MV-4-11 (cell line): ENCODE measurements around the gene NUBP2.
A peak's percentile ranks its signal among the peaks of the same experiment; 100 is the strongest.

Experiments
- DNase-seq: peaks from one replicate; lab custom pipeline; 2025; lab: John Stamatoyannopoulos, UW

NUBP2 gene, protein sequence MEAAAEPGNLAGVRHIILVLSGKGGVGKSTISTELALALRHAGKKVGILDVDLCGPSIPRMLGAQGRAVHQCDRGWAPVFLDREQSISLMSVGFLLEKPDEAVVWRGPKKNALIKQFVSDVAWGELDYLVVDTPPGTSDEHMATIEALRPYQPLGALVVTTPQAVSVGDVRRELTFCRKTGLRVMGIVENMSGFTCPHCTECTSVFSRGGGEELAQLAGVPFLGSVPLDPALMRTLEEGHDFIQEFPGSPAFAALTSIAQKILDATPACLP

DNA sequence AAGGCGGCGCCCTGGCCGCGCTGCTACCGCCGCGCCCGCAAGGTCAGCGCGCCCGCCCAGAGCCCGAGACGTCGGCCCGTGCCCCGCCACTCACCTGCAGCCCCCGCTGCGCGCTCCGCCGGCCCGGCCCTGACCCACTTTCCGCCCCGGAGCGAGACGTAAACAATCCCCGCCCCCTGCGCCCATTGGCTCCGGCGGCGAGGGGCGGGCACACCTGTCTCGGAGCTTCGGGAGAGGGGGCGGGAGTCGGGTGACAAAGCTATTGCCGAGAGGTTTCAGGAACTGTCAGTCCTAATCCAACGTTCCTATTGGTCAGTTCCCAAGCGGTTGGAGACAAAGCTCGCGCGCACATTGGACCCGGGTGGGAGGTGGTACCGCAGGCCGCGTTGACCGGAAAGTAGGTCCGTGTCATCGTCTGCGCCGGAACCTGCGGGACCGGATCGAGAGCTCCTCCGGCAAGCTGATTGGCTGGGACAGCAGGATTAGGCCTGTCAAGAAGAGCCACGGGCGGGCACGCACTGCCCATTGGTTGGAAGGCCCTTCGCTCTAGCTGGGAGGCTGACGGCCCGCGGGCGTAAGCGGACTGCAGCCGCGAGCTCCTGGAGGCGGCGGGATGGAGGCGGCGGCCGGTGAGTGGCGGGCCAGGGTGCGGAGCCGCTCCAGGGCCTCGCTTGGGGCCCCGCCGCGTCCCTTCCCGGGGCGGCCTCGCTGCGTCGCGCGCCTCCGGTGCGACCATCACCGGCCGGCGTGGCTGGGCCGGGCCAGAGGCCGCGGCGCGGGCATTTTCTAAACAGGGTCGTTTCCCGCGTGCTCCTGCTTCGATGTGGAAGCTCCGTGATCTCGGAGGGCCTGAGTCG is at the start of gene NUBP2, which contains the start of gene SPSB3:
NUBP2 (plus strand) TSS at position 553 of the 857 bp plus-strand sequence; CDS start at position 614, 61 bp downstream.
SPSB3 (minus strand) TSS at position 164 of the 857 bp plus-strand sequence. CDS start 1,088 bp downstream, outside the sequence.
- peak; percentile 100 for DNase-seq

DNA sequence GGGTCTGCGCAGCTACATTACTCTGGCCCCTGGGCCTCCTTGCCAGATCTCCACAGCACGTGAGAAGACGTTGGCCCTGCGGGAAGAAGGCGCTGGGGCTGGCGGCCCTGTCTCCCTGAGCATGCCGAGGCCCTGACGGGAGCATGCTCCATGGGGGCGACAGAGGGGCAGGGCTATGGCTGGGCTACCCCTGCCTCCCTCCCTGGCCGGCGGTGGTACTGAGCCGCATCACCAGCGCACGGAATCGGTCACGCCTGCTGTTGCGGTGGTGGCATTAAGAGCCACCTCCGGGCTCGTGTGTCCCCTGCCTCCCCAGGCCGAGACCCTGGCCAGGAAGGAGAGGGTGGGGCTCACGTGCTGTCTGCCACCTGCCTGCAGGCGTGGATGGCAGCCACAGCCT is 48.6 kb upstream of the NUBP2 start:
- DNase-seq = no peak

DNA sequence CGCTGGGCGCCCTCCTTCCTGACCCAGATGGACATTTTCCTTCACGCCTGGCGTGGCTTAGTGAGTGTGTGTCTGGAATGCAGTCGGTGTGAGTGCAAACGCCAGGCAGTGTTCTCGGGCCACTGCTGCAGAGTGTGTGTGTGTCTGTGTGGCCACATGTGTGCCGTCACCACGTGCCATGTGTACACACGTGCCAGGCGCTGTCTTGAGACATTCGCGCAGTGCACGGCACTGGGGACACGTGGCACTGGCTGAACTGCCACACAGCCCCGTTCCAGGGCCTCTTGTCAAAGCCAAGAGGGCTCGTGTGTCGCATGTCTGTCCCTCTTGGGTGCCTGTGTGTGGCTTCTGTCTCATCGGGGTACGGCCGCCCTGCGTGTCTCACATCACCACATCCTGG is 47.9 kb upstream of the NUBP2 start:
- no peak for DNase-seq

DNA sequence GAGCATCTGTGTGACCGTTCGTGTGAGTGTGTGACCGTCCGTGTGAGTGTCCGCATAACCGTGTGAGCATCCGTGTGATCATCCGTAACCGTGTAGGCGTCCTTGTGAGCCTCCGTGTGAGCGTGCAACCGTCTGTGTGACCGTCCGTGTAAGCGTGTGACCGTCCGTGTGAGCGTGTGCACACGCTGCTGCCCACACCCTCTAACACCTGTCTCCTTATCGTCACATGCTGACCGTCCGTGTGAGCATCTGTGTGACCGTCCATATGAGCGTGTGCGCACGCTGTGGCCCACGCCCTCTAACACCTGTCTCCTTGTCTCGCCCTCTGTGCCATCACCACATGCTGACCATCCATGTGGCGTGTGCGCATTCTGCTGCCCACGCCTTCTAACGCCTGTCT is 42.5 kb upstream of the NUBP2 start:
- DNase-seq = no peak

DNA sequence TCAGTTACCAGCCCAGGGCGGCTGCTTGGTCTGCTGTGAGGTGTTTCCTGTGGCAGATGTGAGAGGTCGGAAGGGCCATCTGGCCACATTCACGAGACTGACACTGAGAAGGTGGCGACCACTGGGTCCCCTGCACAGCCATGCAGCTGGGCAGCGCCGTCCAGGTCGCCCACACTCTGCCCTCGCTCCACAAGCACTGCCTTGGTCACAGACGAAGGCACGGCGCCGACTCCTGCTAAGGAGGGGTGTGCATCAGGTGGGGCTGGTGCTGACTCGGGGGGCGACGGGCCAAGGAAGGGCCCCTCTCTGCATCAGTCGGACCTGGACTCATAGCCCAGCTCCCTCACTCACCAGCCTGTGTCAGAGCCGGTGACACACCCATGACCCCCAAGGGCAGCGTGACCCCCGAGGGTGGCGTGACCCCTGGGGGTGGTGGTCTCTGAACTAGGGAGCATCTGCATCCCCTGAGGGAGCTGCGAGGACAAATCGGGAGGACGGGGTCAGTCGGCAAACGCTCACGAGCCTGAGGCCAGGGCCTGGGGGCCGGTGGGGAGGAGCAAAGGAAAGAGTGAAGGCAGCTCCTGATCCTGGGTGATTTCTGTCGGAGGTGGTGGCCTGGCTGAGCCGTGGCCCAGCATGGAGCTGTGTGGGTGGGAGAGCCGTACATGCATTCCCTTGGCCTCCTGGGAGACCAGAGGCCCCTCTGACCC is 41.8 kb upstream of the NUBP2 start:
- no peak for DNase-seq

DNA sequence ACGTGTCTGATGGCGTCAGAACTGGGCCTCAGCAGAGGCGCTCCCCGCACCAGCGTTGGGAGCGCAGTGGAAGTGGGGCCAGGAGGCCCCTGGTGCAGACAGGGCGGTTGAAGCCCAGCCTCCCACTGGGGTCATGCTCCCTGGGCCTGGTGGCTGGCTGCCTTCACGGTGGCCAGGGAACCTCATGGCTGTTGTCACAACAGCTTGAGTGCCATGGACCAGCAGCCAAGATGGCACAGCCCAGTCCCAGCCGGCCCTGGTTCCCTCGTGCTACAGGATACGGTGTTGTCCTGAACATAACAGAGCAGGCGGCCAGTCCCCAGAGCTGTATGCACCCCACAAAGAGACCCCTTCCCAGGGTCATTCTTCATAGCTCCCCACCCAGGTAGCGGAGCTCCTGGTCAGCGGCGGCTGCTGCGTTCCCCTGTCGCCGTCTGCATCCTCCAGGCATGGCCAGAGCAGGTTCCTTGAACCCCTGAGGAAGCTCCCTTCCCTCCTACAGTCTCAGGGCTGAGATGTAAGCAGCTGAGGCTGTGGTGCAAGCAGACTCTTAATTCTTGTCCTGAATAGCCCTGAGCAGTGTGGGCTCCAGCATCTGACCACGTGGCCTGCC is 41.1 kb upstream of the NUBP2 start:
- no peak for DNase-seq

DNA sequence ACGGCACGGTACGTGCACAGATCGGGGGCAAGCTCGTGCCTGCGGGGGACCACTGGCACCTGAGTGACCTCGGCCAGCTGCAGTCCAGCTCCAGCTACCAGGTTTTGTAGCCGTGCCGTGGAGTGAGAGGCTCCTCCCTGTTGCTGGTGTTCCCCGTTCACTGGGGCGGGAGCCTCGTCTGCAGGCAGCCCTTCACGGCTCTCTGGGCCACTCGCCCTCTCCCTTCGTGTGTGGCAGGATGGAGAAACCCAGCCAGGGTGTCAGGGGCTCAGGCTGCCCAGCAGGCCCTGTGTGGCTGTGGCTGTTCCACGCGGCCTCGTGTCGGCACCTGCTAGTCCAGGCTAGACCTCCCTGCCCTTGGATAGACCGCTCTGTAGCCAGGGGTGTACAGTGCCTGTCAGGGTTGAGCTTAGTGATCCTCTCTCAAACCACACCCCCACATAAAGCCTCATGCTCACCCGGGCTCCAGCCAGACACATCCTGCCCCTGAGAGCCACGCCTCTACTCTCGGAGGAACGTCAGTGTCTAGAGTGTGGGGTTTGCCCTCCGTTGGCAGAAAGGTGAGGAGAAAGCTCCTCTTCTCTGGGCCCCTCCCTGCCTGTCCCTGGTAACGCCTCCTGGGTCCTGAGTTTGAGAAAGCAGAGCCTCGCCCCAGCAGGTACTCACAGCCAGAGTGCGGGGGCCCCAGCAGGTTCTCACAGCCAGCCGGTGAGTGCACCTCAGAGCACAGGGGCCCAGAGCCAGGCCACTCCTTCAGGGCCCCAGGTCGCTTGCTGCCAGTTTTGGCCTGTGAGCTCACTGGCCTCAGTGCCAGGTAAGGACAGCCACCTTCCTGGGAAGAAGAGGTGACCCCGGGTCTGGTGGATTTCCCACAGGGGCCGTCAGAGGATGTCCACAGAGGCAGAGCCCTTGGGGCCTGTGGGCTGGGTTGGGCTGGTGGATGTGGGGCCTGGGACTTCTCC is 39.1 kb upstream of the NUBP2 start:
- no peak for DNase-seq

DNA sequence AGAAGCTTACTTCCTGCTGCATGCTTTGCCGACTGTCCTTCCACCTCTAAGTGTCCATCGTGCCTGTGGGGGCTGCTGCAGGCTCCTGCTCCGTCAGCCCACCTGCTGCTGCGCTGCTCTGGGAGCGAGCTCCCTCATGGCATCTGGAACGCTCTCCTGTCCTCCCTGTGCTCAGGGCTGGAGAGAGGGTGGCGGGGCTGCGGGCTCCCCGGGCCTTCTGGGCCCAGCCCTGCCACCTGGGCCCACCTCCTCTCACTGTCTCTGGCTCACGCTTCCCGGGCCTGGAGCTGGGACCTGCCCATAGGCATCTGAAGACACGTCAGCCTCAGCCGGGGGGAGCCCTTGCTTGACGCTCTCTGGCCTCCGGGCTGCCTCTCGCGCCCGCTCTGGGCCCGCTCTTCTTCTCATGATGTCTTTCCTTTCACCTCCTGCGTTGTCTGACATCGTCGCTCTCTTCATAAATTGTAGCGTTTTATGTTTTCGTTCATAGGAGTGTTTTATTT is 38.4 kb upstream of the NUBP2 start:
- no peak for DNase-seq

DNA sequence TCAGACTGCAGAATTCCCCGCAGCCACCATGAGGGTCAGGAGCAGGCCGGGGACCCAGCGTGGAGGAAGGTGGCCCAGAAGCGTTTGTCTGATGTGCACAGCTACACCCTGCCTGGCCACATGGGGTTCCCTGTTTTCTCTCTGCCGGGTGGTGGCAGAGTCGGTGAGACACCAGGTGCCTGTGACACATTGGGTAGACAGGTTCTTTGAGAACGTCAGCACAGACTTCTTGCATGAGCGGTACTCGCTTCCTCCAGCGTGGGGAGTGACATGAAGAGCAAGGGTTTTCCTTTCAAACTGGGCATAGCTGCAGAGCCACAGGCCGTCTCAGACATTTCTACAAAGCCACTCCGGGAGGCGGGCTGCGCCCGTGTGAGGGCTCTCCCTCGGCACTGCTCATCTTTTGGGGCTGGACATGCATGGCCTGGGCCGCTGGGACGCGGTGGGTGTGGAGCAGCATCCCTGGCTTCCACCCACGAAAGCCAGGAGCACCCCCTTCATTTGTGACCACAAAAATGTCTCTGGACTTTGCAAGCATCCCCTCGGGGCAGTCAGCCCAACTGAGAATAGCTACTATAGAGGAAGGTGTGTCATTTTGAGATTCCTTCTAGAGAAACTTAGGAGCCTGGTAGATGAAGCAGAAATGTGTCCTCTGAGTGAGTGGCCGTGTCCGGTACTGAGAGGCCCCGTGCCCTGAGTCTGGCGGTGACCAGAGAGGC is 37.4 kb upstream of the NUBP2 start:
- no peak for DNase-seq

DNA sequence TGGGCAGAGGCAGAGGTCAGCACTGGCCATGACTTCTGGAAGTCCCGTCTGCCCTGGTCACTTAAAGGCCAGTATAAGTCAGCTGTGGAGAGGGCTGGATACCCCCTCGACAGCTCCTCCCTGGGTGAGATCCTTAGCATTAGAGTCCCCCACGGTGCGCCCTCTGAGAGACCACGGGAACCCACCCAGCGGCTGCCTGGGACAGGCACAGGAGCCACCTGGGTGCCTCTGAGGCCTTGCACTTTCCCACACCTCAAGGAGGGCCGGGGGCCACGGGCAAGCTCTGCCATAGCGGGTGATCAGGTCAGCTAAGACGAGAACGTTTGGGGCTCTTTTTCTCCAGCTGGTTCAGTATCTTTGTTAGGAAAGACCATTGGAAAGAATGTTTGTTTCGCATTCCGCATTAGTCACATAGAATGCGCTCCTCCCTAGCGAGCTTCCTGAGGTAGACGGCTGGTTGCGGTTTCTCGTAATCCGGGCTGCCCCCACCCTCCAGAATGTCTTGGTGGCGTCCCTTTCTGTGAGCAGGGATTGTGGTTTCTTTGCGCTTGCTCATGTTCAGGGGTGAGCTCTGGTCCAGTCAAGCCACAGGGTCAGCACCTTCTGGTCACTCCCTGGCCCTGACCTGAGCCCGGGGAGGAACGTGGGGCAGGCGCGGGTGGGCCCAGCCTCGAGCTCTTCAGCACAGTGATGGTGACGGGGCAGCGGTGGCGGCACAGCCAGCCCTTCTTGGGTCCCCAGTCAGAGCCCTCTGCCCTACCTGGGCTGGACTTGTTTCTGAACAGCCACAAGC is 36.7 kb upstream of the NUBP2 start:
- no peak for DNase-seq

DNA sequence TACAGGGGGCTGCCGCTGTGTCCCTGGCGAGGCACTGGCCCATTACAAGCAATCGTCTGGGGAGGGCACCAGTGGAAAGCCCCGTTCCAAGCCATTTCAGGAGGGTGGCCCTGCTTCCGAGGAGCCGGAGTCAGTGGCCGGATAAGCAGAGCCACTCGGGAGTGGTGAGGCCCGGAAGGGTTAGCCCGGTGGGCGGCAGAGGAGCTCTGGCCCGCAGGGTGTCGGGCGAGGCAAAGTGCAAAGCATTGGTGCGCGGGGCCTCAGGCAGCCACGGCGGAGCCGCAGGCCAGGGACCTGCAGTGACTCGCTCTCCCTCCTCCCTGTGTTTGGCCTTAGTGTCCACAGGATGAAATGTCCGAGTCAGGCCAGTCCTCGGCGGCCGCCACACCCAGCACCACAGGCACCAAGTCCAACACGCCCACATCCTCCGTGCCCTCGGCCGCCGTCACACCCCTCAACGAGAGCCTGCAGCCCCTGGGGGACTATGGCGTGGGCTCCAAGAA is 36.0 kb upstream of the NUBP2 start:
- DNase-seq = no peak

DNA sequence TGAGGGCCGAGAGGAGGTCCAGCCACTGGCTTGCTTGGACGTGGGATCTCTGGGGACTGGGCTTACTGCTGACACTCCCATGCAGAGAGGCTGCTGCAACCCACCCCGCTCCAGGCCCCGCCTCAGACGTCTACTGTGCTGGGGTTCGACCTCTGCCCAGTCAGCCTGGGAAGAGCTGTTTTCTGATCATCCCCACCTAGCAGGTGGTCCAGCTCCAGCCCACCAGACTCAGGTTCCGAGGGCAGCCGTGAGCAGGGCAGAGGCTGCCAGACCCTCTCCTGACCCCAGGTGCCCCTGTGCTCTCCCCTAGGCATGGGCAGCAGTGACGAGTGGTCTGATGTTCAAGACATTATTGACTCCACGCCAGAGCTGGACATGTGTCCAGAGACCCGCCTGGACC is 34.8 kb upstream of the NUBP2 start:
- no peak for DNase-seq

DNA sequence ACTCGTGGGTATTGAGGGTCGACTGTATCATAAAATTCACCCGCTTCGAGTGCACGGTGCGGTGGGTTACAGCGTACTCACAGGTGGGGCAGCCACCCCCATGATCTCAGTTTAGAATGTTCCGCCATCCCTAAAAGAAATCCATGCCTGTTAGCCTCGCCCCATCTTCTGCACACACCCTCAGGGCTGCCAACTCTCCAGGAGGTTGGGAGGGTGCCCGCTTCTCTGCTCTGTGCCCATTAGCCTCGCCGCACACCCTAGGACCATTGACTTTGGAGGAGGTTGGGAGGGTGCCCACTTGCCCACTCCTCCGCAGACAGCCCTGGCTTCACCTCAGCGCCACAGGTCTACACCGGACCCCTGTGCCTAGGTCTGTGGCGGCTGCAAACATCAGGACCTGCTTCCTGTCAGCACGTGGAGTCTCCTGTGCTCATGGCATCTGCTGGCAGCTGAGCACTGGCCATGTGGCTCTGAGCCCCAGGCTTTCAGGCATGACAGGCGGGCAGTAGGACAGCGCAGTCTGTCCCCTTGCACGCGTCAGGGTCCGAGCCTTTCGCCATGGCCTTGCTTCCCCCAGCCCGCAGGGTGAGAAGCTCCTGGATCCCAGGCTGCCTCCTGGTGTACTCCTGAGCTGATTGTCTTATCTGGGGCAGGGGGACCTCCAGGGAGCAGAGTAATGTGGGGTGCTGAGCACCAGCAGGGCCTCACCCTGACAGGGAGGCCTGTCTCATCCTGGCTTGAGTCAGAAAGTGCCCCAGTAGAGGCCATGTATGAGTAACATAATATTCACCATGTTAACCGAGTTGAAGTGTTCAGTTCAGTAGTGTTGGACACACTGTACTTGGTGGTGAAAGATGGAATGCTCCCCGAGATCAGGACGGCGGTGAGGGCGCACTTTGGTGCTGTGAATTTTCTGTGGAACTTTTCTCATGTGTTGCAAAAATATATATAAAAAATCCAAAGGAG is 33.3 kb upstream of the NUBP2 start:
- DNase-seq = no peak

DNA sequence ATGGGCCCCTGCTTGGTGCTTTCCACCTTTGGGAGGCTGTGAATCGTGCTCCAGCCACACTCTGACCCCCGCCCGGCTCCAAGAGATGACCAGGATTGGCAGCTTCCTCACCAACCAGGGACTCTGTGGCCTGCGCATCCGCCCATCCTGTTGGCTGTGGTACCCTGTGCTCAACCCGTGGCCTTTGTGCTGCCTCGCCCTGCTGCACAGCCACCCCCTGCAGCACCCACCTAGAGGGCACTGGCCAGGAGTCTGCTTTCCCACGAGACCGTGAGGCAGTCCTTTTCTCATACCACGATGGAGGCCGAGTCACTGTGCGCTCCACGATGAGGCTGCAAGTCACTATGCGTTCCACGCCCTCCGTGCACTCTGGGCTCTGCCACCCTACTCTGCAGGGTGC is 30.8 kb upstream of the NUBP2 start:
- no peak for DNase-seq

DNA sequence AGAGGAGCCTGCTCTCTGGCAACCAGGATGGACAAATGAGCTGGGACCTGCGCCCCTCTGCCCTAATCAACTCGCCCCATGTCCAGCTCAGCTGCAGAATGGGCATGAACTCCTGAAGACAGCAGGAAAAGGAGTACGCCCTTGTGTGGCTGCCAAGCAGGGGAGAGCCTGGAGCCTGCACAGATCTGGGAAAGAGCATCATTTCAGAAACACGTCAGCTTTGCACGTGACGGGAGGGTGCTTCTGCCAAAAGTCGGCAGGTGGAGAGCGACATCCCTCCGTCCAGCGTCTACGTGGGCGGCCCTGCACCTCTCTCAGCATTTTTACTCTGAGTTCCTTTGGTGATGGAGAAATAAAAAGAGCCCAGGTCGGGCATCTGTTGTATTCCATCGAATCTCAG is 29.9 kb upstream of the NUBP2 start:
- DNase-seq = no peak

DNA sequence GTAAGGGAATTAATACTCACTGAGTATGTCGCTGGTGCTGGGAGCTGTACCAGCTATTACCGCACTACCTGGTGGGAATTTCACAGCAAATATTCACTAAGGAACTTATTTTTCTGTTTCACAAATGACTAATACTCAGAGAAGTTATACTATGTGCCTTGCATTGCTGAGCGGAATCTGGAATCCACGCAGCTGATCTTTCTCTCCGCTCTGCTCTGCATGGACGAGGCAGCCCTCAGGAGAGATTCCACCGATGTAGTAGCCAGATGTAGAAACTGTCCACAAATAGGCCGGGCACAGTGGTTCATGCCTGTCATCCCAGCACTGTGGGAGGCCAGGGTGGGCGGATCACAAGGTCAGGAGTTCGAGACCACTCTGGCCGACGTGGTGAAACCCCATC is 28.6 kb upstream of the NUBP2 start:
- no peak for DNase-seq

DNA sequence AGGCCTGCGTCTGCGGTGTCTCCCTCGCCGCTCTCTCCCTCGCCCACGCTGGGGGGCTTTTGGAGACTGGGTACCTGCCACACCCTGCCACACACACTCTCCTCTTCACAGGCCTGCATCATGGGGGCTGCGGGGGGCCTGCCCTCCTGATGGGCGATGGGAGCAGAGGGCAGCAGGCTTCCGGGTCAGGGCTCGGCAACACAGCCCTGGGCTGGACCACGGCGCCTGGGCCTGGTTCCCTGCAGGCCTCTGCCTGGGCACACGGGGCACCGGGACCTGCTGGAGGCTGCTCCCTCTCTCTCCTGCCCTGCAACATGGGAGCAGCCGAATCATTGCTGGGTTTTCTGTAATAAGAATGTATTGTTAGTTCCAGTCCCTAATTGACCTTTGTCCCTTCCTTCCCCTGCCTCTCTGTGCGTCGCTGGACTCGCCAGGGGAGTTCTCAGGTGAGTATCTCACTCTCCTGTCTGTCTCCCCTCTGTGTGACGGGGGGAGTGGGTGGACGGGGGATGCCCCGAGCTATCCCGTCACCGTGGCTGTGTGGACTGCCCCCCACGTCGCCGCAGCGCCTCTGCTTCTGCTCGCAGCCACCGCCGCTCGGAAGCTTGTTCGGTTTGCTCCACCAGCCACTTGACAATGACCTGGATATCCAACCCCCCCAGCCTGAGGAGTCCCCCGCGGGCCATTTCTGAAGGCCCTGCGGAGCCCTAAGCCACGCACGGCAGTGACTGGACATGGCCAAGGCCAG is 24.9 kb upstream of the NUBP2 start:
- DNase-seq = no peak
